ENCODE results near the gene KIF26B. TPM values are rescaled to one million over a fixed set of nuclear protein-coding genes. Genes with fewer than 3 reads are reported as not detected.

KIF26B gene
- total and polyA plus RNA-seq, 2 of the 4 experiments (the other 2 are of a cell fraction): 0.53 to 0.54 TPM

GRCh38 chr1:245566134-245566533 lies 411.3 kb downstream of the KIF26B start:
- H3K27me3 ChIP-seq (ENCODE audit: control insufficient read depth, insufficient read depth, low read length): no peaks in the 10 kb centered on the region; the same call in 1 of the 2 replicates
- no CpG with 5 or more reads among the region's 2 CpGs for WGBS, 2 experiments (ENCODE audit: extremely low coverage in 2 of 2, insufficient read length in 1 of 2)
- ATAC-seq (ENCODE audit: low read depth) (no peak), DNase-seq (no peak)
- no peak overlapping the region for H3K14ac ChIP-seq (replicated peaks; ENCODE audit: low read depth, low read length)
- H2BK120ac ChIP-seq (ENCODE audit: low read depth, low read length): no peak overlapping the region
- H4K5ac ChIP-seq (ENCODE audit: low read depth, low read length): no peak overlapping the region
- intact Hi-C loops (cut with micrococcal nuclease) (no loop called here), dilution Hi-C loops (cut with HindIII; ENCODE audit: low sequenced_read_pairs, unreplicated experiment) (no loop called here), in situ Hi-C loops (cut with MboI; ENCODE audit: low sequenced_read_pairs) (no loop called here)
- H2AK9ac ChIP-seq (replicated peaks; ENCODE audit: low read depth, low read length, poor library complexity): no peak overlapping the region
- CTCF ChIA-PET: interaction anchor here (1.2 kb wide), 1 partner anchor 19 kb away, joined by 3 read pairs; no protein-coding TSS in a partner anchor
- H3K79me1 ChIP-seq (ENCODE audit: low read depth in 1 of 2, low read length in 2 of 2): no peaks in the 10 kb centered on the region
- no peak overlapping the region for H3K4ac ChIP-seq (ENCODE audit: low read depth, low read length)
- H4K20me1 ChIP-seq (ENCODE audit: insufficient read depth, low read length): no peaks in the 10 kb centered on the region
- no peak overlapping the region for H4K8ac ChIP-seq (ENCODE audit: low read depth in 2 of 2, low read length in 2 of 2)
- BruUV-seq (replicated peaks): no TSS peak
- H3K9ac ChIP-seq (ENCODE audit: low read depth, low read length): no peak overlapping the region
- no peaks in the 10 kb centered on the region for H3K9me1 ChIP-seq (ENCODE audit: insufficient read depth, low read length)
- no peak overlapping the region for H3K18ac ChIP-seq (ENCODE audit: low read depth, low read length)
- no peak overlapping the region for H3K23ac ChIP-seq (ENCODE audit: low read depth, low read length)
- H3K4me2 ChIP-seq (ENCODE audit: low read depth, low read length): no peak overlapping the region
- no peaks in the 10 kb centered on the region for H3K9me3 ChIP-seq (ENCODE audit: control insufficient read depth, insufficient read depth, low read length)
- H3K4me3 ChIP-seq (ENCODE audit: insufficient read depth, low read depth, low read length): no peak overlapping the region
- H2BK15ac ChIP-seq (ENCODE audit: low read depth, low read length): no peak overlapping the region
- no peak overlapping the region for H2AFZ ChIP-seq (replicated peaks; ENCODE audit: low read length, poor library complexity)
- H2BK5ac ChIP-seq (ENCODE audit: low read depth, low read length, poor library complexity, severe bottlenecking): no peak overlapping the region
- H3K27ac ChIP-seq (ENCODE audit: insufficient read depth, low read length): no peak overlapping the region
- H4K91ac ChIP-seq (ENCODE audit: insufficient read depth, low read depth, low read length): no peak overlapping the region
- no peaks in the 10 kb centered on the region for H3K36me3 ChIP-seq (ENCODE audit: control insufficient read depth, insufficient read depth, low read length)
- POLR2A ChIA-PET (ENCODE audit: unreplicated experiment): no interaction called here
- H2BK20ac ChIP-seq (ENCODE audit: low read depth, low read length): no peak overlapping the region
- TF ChIP-seq RFX5 (IDR thresholded peaks at IDR 0.05; ENCODE audit: low read depth, low read length) (no peak), MAZ (IDR thresholded peaks at IDR 0.05; ENCODE audit: borderline replicate concordance, low read depth, low read length) (no peak), CTCF (conservative IDR thresholded peaks at IDR 0.05; ENCODE audit: low read depth, low read length) (no peak), MAFK (IDR thresholded peaks at IDR 0.05; ENCODE audit: low read depth, low read length) (no peak), FOS (IDR thresholded peaks at IDR 0.05; ENCODE audit: low read depth, low read length) (no peak), RCOR1 (IDR thresholded peaks at IDR 0.05; ENCODE audit: insufficient replicate concordance, low read length) (no peak), BHLHE40 (IDR thresholded peaks at IDR 0.05; ENCODE audit: low read depth, low read length) (no peak), SMC3 (IDR thresholded peaks at IDR 0.05; ENCODE audit: low read depth, low read length) (no peak), POLR2A (IDR thresholded peaks at IDR 0.05; ENCODE audit: low read depth, low read length) (no peak), NFE2L2 (IDR thresholded peaks at IDR 0.05; ENCODE audit: low read depth, low read length) (no peak), CHD1 (IDR thresholded peaks at IDR 0.05; ENCODE audit: low read depth, low read length) (no peak), MXI1 (IDR thresholded peaks at IDR 0.05; ENCODE audit: borderline replicate concordance, low read depth, low read length) (no peak), CEBPB (IDR thresholded peaks at IDR 0.05; ENCODE audit: low read depth, low read length) (no peak)
- TF ChIP-seq, protein P1, sequence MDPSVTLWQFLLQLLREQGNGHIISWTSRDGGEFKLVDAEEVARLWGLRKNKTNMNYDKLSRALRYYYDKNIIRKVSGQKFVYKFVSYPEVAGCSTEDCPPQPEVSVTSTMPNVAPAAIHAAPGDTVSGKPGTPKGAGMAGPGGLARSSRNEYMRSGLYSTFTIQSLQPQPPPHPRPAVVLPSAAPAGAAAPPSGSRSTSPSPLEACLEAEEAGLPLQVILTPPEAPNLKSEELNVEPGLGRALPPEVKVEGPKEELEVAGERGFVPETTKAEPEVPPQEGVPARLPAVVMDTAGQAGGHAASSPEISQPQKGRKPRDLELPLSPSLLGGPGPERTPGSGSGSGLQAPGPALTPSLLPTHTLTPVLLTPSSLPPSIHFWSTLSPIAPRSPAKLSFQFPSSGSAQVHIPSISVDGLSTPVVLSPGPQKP (IDR thresholded peaks at IDR 0.05; ENCODE audit: borderline replicate concordance, low read depth, low read length): no peak
- TF ChIP-seq, protein P2, sequence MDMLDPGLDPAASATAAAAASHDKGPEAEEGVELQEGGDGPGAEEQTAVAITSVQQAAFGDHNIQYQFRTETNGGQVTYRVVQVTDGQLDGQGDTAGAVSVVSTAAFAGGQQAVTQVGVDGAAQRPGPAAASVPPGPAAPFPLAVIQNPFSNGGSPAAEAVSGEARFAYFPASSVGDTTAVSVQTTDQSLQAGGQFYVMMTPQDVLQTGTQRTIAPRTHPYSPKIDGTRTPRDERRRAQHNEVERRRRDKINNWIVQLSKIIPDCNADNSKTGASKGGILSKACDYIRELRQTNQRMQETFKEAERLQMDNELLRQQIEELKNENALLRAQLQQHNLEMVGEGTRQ (IDR thresholded peaks at IDR 0.05; ENCODE audit: low read depth, low read length): no peak
- peaks cover 4% of the 10 kb centered on the region; the same call in 1 of the 2 replicates for H3K4me1 ChIP-seq (ENCODE audit: control insufficient read depth, insufficient read depth, low read length)
- no peak overlapping the region for H3K56ac ChIP-seq (ENCODE audit: extremely low read depth, insufficient read depth, low read length)
- H2AK5ac ChIP-seq (ENCODE audit: low read depth, low read length): no peak overlapping the region

All from IMR-90 (cell line).